A549 (cell line): Measurements from ENCODE around the gene DNAJC24. TPM values are rescaled to one million over a fixed set of nuclear protein-coding genes. Genes with fewer than 3 reads are reported as not detected.

ENCODE experiments used
- ATAC-seq, 2 experiments: fragments of 200-7000 bp in 1 of 2; fragments of >200 bp in 1 of 2; cut with Nextera tagmentation in 1 of 2; cut with Tn5 transposase in 1 of 2; 3 replicates each; pipeline versions ENCODE4 v1.8.0 to v1.9.1; 2018 to 2020; ENCODE audit warnings: mild to moderate bottlenecking in 1 of 2, moderate library complexity in 1 of 2
- CTCF ChIA-PET: fragments of 300-600 bp; sonication (Branson Sonifier 250); formaldehyde crosslinking; extraction: SDS; loops from one replicate; lab custom pipeline; 2021; ENCODE audit warnings: antibody characterized with exemption, inconsistent platforms; lab: Yijun Ruan, JAX
- POLR2A ChIA-PET: fragments of 350-600 bp; formaldehyde crosslinking; extraction: SDS; loops from one replicate; lab custom pipeline; 2021; ENCODE audit warnings: antibody characterized with exemption, inconsistent platforms; lab: Yijun Ruan, JAX
- DNase-seq, 2 experiments: peaks; one replicate each; pipeline versions ENCODE4 v3.0.0 to v3.0.0-alpha.2; 2011 to 2016; ENCODE audit warnings: low read depth in 1 of 2, low spot score in 1 of 2
- FAIRE-seq: peaks from 2 replicates; lab custom pipeline; 2011; peaks lifted over from hg19 to GRCh38; lab: Jason Lieb, UNC
- H3K27ac ChIP-seq, 2 experiments: fragments of >200 bp; sonication (Bioruptor Twin); formaldehyde crosslinking; 3 replicates each; pipeline ENCODE4 v1.5.1; 2016 to 2017
- H3K4me1 ChIP-seq: fragments of >200 bp; sonication (Bioruptor Twin); formaldehyde crosslinking; 3 replicates; pipeline ENCODE4 v1.6.1; 2016
- H3K4me2 ChIP-seq: fragments of >200 bp; sonication (Bioruptor Twin); formaldehyde crosslinking; 3 replicates; pipeline ENCODE4 v1.6.1; 2016
- H3K4me3 ChIP-seq: fragments of >200 bp; sonication (Bioruptor Twin); formaldehyde crosslinking; 3 replicates; pipeline ENCODE4 v1.5.1; 2016
- H3K9me3 ChIP-seq: fragments of >200 bp; sonication (Bioruptor Twin); formaldehyde crosslinking; 3 replicates; pipeline ENCODE4 v1.6.1; 2016
- ELK1 ChIP-seq: fragments of 150-350 bp; IDR thresholded peaks from 2 replicates; pipeline ENCODE4 v1.6.1; 2014; ENCODE audit warnings: low read depth, mild to moderate bottlenecking, low read length
- EP300 ChIP-seq, 2 experiments: fragments of >200 bp; sonication (Bioruptor Twin); formaldehyde crosslinking; IDR thresholded peaks; 2 replicates in 1 of 2; 3 replicates in 1 of 2; pipeline ENCODE4 v1.6.1; 2016 to 2017
- HES2 ChIP-seq: fragments of >200 bp; sonication (Bioruptor Twin); formaldehyde crosslinking; IDR thresholded peaks from 2 replicates; pipeline ENCODE4 v1.6.1; 2016
- HMGXB4 ChIP-seq: fragments of 250-450 bp; sonication (Bioruptor Pico); IDR thresholded peaks from 2 replicates; pipeline ENCODE4 v1.5.0; 2021; ENCODE audit warnings: mild to moderate bottlenecking, moderate library complexity, borderline replicate concordance
- HOXB13 ChIP-seq: fragments of 250-450 bp; sonication (Bioruptor Pico); IDR thresholded peaks from 2 replicates; pipeline ENCODE4 v1.5.0; 2020; ENCODE audit warnings: low read depth, mild to moderate bottlenecking, moderate library complexity
- HOXB5 ChIP-seq: fragments of 250-450 bp; sonication (Bioruptor Pico); IDR thresholded peaks from 2 replicates; pipeline ENCODE4 v1.5.0; 2020; ENCODE audit warnings: mild to moderate bottlenecking, moderate library complexity
- JUNB ChIP-seq: fragments of >200 bp; sonication (Bioruptor Twin); formaldehyde crosslinking; IDR thresholded peaks from 2 replicates; pipeline ENCODE4 v1.6.1; 2016
- KDM5A ChIP-seq: fragments of 200-600 bp; sonication (generic); IDR thresholded peaks from 2 replicates; pipeline ENCODE4 v1.6.1; 2016; ENCODE audit warnings: antibody characterized with exemption, mild to moderate bottlenecking
- MAFK ChIP-seq: fragments of 450-650 bp; IDR thresholded peaks from 2 replicates; pipeline ENCODE4 v1.6.1; 2014; ENCODE audit not compliant: partially characterized antibody
- MAZ ChIP-seq: fragments of 150-350 bp; IDR thresholded peaks from 2 replicates; pipeline ENCODE4 v1.6.1; 2014; ENCODE audit warnings: antibody characterized with exemption, low read depth, low read length, borderline replicate concordance
- NFE2L2 ChIP-seq: fragments of 150-350 bp; conservative IDR thresholded peaks from 2 replicates; pipeline ENCODE4 v1.6.1; 2014; ENCODE audit warnings: low read length
- NPAS2 ChIP-seq: fragments of 250-450 bp; sonication (Bioruptor Pico); IDR thresholded peaks from 2 replicates; pipeline ENCODE4 v1.8.0; 2022; ENCODE audit warnings: mild to moderate bottlenecking, moderate library complexity, borderline replicate concordance
- NR3C1 ChIP-seq: fragments of >200 bp; sonication (Bioruptor Twin); formaldehyde crosslinking; IDR thresholded peaks from 3 replicates; pipeline ENCODE4 v1.6.1; 2017
- POLR2A ChIP-seq: IDR thresholded peaks from 2 replicates; pipeline ENCODE4 v1.6.1; 2012; ENCODE audit warnings: mild to moderate bottlenecking, low read length
- RARB ChIP-seq: fragments of 250-450 bp; sonication (Bioruptor Pico); IDR thresholded peaks from 2 replicates; pipeline ENCODE4 v1.8.0; 2021; ENCODE audit warnings: mild to moderate bottlenecking, moderate library complexity
- REST ChIP-seq: fragments of 200-600 bp; sonication (generic); IDR thresholded peaks from 2 replicates; pipeline ENCODE4 v1.6.1; 2016; ENCODE audit warnings: antibody characterized with exemption, mild to moderate bottlenecking, moderate library complexity
- RFX5 ChIP-seq: fragments of 450-650 bp; IDR thresholded peaks from 2 replicates; pipeline ENCODE4 v1.7.1; 2014; ENCODE audit warnings: antibody characterized with exemption, mild to moderate bottlenecking, moderate library complexity
- SREBF2 ChIP-seq: fragments of 450-650 bp; IDR thresholded peaks from 2 replicates; pipeline ENCODE4 v1.6.1; 2014; ENCODE audit warnings: mild to moderate bottlenecking, moderate library complexity
- TP53 ChIP-seq: fragments of 250-450 bp; sonication (Bioruptor Pico); IDR thresholded peaks from 2 replicates; pipeline ENCODE4 v1.5.0; 2021; ENCODE audit warnings: mild to moderate bottlenecking, moderate library complexity
- WGBS: methylation state at CpG from one replicate; pipeline ENCODE4 v1.1.6; 2017; ENCODE audit errors: missing lambda C conversion rate; 5-methylcytosine and 5-hydroxymethylcytosine counted together
- polyA plus RNA-seq, 4 experiments: library from polyadenylated mRNA; depleted of rRNA in 3 of 4; stranded (reverse); fragments of >200 nt; fragmentation: RNase III in 1 of 4; extraction: RNeasy Plus Mini Kit Qiagen cat#74134 plus additional on column Dnase treatment in 1 of 4; gene quantifications; 2 replicates in 3 of 4; 3 replicates in 1 of 4; pipeline ENCODE4 v1.2.3, GENCODE V29; 2011 to 2017

Gene DNAJC24
- polyA plus RNA-seq, 2 of the 4 experiments (the other 2 are of a cell fraction), result 18.4 to 31.8 TPM

GRCh38 chr11:31442086-31442485, 72.4 kb downstream of the DNAJC24 start (continued):
- TF ChIP-seq REST (no peak), HES2 (no peak)

GRCh38 chr11:31443802-31444201, 74.1 kb downstream of the DNAJC24 start:
- Histone ChIP-seq H3K4me2 (no peak overlapping the region), H3K27ac (no peak overlapping the region), H3K4me3 (no peak overlapping the region), H3K4me1 (no peaks in the 10 kb centered on the region), H3K9me3 (no peaks in the 10 kb centered on the region)
- no peak for ATAC-seq
- 89% methylated on average over 3 of the region's 3 CpGs for WGBS
- CTCF ChIA-PET, result interaction anchor here (1.1 kb wide), 1 partner anchor 47 kb away, joined by 3 read pairs; no protein-coding TSS in a partner anchor
- FAIRE-seq, result no peak
- DNase-seq, result no peak
- POLR2A ChIA-PET, result no interaction called here
- TF ChIP-seq POLR2A (no peak), MAFK (no peak), HOXB5 (CRISPR knock-in tag) (no peak), MAZ (no peak), ELK1 (no peak), SREBF2 (no peak), HES2 (no peak)

GRCh38 chr11:31445621-31446020, 76.0 kb downstream of the DNAJC24 start:
- no peaks in the 10 kb centered on the region for H3K4me1 ChIP-seq
- H3K4me2 ChIP-seq, result no peak overlapping the region
- H3K9me3 ChIP-seq, result no peaks in the 10 kb centered on the region
- DNase-seq (no peak), ATAC-seq (no peak), FAIRE-seq (no peak)
- POLR2A ChIA-PET, result no interaction called here
- CTCF ChIA-PET, result no interaction called here
- H3K27ac ChIP-seq, result no peak overlapping the region
- TF ChIP-seq KDM5A (no peak), RFX5 (no peak), NPAS2 (no peak), JUNB (no peak), NFE2L2 (no peak), HMGXB4 (CRISPR knock-in tag) (no peak), EP300 (IDR thresholded peaks at IDR 0.05) (no peak), HOXB13 (CRISPR knock-in tag) (no peak), NR3C1 (no peak), RARB (CRISPR knock-in tag) (no peak), TP53 (CRISPR knock-in tag) (no peak)
- WGBS, result 89% methylated on average over 4 of the region's 4 CpGs
- H3K4me3 ChIP-seq, result no peak overlapping the region
